Coronary artery (tissue), 2 donors: ENCODE data around the gene PTPN14.

Source experiments
- DNase-seq: peaks from one replicate; pipeline ENCODE4 v3.0.0-alpha.2; 2017; ENCODE audit warnings: low spot score
- H3K27ac ChIP-seq, 2 donors: fragments of 200-600 bp; sonication (generic); one replicate each; pipeline ENCODE4 v1.5.1; 2016 to 2019
- H3K4me3 ChIP-seq: fragments of 200-600 bp; sonication (generic); 2 replicates; pipeline ENCODE4 v1.5.1; 2016; ENCODE audit warnings: mild to moderate bottlenecking, moderate library complexity
- CTCF ChIP-seq: fragments of 200-600 bp; sonication (generic); IDR thresholded peaks from one replicate; pipeline ENCODE4 v1.5.1; 2019; ENCODE audit warnings: antibody characterized with exemption

The PTPN14 gene

DNA sequence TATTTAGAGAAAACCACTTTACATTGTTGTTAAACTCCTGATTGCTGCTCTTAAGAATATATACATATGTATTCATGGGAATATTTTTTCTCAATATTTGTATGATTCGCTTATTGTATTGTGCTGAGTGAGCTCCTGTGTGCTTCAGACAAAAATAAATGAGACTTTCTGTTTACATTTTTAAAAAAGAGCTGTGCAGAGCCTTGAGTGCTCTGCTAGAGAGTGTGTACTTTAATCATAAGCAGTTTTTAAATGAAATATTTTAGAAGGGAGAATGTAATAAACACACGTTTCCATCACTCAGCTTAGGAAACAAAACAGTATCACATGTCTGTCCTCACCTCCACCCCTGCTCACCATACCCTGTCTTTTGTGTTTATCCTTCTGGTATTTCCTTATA is 9.7 kb downstream of the PTPN14 start:
- no peak for TF ChIP-seq CTCF
- Histone ChIP-seq H3K27ac (no peak overlapping the region), H3K4me3 (no peak overlapping the region)
- no peak for DNase-seq

- TF ChIP-seq CTCF: no peak
- H3K4me3 ChIP-seq: no peak overlapping the region
- DNase-seq: no peak
- H3K27ac ChIP-seq: no peak overlapping the region
Observed at GRCh38 chr1:214541206-214541605, 10.2 kb downstream of the PTPN14 start.

- H3K4me3 ChIP-seq: no peak overlapping the region
- no peak for TF ChIP-seq CTCF
- no peak for DNase-seq
- H3K27ac ChIP-seq: no peak overlapping the region
Observed at GRCh38 chr1:214540324-214540723, 11.1 kb downstream of the PTPN14 start.

- H3K27ac ChIP-seq: no peak overlapping the region
- no peak for DNase-seq
- no peak overlapping the region for H3K4me3 ChIP-seq
- TF ChIP-seq CTCF: no peak
Observed at GRCh38 chr1:214538496-214538895, 12.9 kb downstream of the PTPN14 start.

DNA sequence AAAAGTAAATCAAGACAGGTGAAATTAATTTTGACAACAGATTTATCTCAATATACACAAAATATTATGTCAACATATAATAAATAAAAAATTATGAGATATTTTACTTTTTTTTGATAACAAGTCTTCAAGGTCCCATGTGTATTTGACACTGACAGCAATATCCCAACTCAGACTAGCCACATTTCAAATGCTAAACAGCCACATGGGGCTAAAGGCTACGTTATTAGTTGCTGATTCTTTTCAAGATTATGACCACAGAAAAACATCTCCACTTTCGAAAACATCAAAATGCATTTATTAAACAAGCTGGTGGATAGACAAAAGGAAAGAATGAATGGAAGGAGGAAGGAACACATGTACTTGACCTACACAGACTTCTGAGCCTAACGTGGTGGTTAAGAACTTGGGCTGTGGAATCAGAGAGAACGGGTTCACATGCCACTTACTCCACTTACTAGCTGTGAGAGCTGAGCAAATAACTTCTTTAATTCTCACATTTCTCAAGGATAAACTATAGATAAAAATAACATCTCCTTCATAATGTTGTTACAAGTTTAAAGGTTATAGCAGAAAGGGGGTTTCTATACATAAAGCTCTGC is 13.4 kb downstream of the PTPN14 start:
- no peak for DNase-seq
- no peak overlapping the region for H3K27ac ChIP-seq
- H3K4me3 ChIP-seq: no peak overlapping the region
- no peak for TF ChIP-seq CTCF

DNA sequence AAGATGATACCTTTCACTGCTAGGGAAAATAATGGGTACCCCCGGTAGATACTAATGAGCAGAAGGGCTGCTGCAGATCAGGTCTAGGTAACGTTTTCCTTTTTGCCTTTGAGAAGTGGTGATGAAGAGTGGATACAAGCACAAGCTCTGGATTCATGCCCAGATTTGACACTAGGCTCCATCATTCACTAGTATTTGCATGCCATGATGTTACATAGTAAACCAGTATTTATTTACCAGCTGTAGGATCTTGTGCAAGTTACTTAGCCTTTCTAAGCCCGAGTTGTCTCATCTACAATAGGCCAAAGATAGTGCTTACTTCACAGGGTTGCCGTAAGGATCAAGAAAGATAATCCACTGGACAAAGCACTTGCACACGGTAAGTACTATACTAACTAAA is 14.2 kb downstream of the PTPN14 start:
- no peak for DNase-seq
- TF ChIP-seq CTCF: no peak
- Histone ChIP-seq H3K4me3 (no peak overlapping the region), H3K27ac (no peak overlapping the region)

DNA sequence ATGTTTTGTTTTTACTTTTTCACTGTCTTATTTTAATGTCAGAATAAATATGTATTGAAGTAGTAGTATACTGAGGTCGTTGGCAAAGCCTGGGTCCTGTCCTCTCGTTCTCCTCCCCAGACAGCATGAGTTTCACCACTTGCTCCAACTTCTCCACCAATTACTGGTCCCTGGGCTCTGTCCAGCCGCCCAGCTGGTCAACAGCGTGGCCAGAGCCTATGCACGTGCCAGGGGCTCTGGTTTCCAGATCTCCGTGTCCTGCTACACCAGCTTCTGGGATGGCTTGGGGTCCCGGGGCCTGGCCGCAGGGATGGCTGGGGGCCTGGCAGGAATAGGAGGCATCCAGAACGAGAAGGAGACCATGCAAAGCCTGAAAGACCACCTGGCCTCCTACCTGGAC is 19.3 kb downstream of the PTPN14 start:
- DNase-seq: no peak
- TF ChIP-seq CTCF: no peak
- Histone ChIP-seq H3K27ac (no peak overlapping the region), H3K4me3 (no peak overlapping the region)
